HG02610 (cell line): ENCODE results near the gene ZNF862.

ENCODE experiments used
- ATAC-seq: cut with Tn5 transposase; IDR thresholded peaks from one replicate; pipeline ENCODE4 v1.9.1; 2021; ENCODE audit warnings: mild to moderate bottlenecking, moderate library complexity; ENCODE audit not compliant: unreplicated experiment

ZNF862 gene

DNA sequence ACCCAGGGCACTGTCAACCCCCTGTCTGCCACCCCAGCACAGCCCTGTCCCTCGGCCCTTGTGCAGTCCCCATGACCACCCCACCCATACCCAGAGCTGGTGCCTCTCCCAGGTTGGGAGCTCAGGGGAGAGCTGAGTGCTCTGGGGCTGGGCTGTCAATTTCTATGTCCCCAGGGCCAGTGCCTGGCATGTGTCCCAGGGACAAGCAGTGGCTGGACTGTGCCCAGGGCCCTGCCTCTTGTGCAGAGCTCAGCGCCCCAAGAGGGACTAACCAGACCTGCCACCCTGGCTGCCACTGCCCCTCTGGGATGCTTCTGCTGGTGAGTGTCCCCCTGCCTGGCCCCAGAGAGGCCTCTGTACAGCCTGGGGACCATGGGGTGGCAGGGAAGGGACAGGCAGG is 29.0 kb upstream of the ZNF862 start:
- ATAC-seq = no peak

DNA sequence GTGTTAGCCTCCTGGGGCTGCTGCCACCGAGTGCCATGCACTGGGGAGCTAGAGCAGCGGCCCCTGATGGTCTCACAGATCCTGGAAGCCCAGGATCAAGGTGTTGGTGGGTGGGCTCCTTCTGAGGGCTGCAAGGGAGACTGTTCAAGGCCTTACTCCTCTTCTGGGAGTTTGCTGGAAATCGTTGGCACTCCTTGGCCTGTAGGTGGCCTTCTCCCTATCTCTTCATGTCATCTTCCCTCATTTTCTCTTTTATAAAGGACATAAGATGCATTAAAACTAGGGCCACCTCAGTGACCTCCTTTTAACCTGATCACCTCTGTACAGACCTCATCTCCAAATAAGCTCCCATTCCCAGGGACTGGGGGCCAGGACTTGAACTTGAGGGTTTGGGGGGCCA is 27.0 kb upstream of the ZNF862 start:
- ATAC-seq = no peak

DNA sequence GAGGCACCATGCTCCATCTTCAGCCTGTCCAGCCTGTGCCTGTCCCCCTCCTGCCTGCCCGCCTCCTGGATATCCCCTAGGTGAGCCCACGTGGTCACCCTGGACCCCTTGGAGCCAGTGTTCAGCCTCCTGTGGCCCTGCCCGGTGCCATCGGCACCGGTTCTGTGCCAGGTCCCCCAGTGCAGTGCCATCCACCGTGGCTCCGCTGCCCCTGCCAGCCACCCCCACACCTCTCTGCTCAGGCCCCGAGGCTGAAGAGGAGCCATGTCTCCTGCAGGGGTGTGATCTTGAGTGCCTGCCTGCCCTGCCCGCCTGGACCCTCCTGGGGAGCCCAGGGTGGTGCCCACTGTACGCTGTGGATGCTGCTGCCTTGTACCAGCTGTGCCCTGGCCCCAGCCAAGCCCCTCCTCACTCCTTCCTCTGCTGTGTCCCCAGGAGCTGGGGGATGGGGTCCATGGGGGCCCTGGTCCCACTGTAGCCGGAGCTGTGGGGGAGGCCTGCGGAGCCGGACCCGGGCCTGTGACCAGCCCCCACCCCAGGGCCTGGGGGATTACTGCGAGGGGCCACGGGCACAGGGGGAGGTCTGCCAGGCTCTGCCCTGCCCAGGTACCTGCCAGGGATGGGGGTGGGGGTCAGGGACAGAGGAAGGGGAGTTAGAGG is 26.2 kb upstream of the ZNF862 start:
- no peak for ATAC-seq

DNA sequence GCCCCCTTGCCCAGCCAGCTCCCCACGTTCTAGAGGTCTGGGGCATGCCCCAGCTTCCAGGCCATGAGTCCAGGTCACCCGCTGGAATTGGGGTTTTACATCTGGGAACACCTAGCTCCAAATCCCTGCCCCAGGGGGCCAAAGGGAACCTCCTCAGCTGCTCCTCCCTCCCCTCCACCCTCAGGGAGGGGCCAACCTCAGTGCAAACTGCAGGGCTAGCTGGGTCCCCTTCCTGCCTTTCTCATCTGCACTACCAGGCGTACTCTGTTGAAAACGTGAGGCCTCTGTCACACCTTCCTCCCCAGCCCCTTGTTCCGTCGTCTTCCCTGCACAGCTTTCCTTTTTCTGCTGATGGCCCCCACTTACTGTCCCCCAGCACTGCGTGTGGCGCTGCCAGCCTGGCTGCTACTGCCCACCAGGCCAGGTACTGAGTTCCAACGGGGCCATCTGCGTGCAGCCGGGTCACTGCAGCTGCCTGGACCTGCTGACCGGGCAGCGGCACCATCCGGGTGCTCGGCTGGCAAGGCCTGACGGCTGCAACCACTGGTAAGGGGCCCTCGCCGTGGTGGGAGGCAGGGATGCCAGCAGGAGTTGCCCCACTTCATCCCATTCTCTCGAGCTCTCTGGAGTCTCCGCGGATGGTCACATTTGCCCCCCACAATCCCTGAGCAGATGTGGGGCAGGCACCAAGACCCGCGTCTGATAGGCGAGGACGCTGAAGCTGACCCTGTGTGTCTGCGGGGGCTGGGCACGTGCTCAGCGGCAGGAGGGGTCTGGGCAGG is 24.7 kb upstream of the ZNF862 start:
- ATAC-seq = no peak

DNA sequence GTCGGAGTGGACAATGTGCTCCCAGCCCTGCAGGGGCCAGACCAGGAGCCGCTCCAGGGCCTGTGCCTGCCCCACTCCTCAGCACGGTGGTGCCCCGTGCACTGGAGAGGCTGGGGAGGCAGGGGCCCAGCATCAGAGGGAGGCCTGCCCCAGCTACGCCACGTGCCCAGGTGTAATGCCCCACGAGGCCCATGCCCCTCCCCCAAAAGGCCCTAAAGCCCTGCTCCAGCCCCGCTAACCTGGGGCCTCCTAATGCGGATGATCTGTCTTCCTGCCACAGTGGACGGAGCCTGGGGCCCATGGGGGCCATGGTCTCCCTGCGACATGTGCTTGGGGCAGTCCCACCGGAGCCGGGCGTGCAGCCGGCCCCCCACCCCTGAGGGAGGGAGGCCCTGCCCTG is 23.7 kb upstream of the ZNF862 start:
- no peak for ATAC-seq

DNA sequence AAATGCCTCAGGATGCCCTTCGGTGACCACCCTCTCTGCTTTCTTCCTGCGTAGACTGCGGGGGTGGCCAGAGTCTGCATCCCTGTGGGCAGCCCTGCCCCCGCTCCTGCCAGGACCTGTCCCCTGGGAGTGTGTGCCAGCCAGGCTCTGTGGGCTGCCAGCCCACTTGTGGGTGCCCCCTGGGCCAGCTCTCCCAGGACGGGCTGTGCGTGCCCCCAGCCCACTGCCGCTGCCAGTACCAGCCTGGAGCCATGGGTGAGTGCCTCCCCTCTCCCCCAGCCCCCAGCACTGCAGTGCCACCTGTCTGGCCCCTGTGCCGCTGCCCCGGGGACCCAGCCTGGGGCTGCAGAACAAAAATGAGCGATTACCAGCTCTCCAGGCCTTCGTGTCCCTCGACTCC is 23.1 kb upstream of the ZNF862 start:
- no peak for ATAC-seq

DNA sequence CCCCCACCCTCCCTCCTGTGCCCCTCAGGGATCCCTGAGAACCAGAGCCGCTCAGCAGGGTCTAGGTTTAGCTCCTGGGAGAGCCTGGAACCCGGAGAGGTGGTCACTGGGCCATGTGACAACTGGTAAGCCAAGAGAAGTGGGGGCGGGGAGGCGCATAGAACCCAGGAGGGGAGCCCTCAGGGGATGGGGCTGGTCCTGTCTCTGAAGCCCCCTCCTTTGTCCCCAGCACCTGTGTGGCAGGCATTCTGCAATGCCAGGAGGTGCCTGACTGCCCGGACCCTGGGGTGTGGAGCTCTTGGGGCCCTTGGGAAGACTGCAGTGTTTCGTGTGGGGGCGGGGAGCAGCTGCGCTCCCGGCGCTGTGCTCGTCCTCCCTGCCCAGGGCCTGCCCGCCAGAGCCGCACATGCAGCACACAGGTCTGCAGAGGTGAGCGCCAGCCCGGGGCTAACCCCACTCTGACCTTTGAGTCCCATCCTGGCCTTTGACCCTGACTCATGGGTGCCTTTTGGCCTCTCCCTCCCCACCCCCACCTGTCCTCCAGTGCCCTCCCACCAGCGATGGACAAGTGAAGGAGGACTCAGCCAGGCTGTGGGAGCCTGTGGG is 22.4 kb upstream of the ZNF862 start:
- ATAC-seq = no peak

DNA sequence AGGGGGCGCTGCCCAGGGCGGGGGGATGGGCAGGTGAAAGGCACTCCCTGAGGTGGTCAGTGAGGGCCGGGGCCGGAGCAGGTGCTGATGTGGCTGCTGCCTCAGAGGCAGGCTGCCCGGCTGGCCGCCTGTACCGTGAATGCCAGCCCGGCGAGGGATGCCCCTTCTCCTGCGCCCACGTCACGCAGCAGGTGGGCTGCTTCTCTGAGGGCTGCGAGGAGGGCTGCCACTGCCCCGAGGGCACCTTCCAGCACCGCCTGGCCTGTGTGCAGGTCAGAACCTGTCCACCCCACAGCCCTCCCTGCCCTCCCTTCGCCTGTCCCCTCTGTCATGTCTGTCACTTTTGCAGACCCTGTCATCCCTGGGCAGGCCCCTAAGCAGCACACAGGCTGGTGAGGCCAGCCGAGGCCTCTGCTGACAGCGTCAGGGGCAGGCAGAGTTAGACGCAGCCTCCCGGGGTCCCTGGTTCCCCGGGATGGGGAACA is 21.9 kb upstream of the ZNF862 start:
- ATAC-seq = no peak

DNA sequence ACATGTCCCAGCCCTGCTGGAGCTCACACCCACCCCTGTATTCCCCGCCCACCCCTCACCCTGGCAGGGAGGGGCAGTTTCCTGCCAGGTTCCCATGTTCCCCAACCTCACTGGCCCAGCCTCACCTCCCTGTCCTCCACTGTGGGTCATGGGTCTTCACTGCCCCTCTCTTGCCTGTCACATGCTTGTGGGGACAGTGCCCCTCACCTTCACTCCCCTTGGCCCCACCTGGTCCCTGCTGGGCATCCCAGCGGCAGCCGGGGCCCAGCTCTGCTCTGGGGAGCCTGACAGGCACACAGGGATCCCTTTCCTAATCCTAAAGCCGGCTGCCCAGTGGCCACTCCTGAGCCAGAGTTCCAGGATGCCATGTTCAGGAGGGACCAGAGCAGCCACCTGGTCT is 21.4 kb upstream of the ZNF862 start:
- ATAC-seq = no peak

DNA sequence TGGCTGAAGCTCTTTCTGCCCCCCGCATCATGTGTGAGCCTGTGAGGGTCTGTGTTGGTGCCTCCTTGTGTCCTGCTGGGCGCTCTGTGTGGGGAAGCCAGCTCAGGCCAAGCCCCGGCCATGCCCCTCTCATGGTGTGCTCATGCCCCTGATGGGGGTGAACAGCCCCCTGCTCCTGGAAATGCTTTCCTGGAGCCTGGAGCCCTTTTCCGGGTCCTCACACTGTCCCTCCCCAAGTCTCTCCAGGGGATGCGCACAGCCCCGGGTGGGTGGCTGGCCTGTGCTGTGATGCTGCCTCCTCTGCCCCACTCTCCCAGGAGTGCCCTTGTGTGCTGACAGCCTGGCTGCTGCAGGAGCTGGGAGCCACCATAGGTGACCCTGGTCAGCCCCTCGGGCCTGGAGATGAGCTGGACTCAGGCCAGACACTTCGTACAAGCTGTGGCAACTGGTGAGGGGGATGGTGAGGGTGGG is 20.8 kb upstream of the ZNF862 start:
- ATAC-seq = no peak

DNA sequence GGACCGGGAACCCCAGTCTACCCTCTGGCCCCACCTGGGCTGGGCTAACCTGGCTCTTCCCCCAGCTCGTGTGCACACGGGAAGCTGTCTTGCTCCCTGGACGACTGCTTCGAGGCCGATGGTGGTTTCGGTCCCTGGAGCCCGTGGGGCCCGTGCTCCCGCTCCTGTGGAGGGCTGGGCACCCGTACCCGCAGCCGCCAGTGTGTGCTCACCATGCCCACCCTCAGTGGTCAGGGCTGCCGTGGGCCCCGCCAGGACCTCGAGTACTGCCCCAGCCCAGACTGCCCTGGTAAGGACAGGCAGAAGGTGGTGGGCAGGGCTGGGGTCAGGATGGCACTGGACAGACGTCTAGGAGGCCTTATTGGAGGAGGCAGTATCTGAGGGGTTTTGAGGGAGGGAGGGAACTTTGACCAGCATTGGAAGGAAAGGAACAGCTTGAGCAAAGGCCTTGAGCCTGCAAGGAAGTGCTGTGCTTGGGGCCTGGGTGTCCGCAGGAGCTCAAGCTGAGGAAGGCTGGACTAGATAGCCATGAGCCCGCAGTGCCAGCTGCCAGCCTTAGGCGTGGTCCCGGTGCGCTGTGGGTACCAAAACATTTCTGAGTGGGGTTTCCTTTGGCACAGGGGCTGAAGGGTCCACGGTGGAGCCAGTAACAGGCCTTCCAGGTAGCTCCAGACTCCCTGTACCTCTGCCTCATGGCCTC is 20.2 kb upstream of the ZNF862 start:
- ATAC-seq = no peak

DNA sequence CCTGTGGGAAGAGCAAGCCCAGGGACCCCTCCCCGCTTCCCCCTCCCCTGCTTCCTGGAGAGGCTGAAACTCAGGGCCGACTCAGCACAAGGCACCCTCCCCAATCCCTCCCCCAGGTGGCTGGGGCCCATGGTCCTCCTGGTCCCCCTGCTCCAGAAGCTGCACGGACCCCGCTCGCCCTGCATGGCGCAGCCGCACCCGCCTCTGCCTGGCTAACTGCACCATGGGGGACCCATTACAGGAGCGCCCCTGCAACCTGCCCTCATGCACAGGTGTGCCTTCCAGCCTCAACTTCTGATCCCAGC is 19.7 kb upstream of the ZNF862 start:
- no peak for ATAC-seq

DNA sequence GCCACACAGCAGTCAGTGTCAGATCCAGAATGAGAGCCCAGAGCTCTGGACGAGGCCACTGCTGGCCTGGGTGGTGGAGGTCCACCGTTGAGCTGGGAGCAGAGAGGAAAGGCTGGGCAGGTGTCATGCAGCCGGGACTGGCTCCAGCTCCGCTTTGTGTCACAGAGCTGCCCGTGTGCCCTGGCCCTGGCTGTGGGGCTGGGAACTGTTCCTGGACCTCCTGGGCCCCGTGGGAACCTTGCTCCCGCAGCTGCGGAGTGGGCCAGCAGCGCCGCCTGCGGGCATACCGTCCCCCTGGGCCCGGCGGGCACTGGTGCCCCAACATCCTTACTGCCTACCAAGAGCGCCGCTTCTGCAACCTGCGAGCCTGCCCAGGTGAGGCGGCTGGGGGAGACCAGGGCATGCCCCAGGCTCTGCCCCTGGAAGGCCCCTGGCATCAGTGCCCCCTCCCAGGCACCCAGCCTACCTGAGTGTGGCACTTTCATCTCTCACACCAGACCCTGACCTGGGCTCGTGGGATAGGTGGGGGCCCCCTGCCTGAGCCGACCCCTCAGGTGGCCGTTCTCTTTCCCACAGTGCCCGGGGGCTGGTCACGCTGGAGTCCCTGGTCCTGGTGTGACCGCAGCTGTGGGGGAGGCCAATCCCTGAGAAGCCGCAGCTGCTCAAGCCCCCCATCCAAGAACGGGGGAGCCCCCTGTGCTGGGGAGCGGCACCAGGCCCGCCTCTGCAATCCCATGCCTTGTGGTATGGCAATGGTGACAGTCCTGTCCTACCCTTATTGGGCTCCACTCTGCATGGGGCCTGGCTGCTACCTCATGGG is 18.8 kb upstream of the ZNF862 start:
- ATAC-seq = no peak

DNA sequence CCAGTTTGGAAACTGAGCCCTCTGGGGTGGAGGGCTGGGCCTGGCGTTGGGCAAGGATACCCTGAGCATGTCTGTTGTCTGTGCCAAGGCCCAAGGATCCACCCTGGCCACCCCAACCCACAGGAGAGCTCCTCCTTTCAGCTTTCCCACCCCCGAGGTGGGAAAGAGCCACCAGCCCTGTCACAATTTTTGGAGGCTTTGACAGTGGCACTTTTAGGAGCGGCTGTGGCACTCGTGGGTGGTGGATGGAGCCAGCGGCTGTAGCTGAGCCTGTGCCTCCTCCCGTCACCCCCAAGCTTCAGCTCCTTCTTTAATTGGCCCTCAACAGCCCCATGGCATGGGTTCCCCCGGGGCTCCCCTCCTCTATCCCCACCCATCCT is 18.2 kb upstream of the ZNF862 start:
- ATAC-seq = no peak

DNA sequence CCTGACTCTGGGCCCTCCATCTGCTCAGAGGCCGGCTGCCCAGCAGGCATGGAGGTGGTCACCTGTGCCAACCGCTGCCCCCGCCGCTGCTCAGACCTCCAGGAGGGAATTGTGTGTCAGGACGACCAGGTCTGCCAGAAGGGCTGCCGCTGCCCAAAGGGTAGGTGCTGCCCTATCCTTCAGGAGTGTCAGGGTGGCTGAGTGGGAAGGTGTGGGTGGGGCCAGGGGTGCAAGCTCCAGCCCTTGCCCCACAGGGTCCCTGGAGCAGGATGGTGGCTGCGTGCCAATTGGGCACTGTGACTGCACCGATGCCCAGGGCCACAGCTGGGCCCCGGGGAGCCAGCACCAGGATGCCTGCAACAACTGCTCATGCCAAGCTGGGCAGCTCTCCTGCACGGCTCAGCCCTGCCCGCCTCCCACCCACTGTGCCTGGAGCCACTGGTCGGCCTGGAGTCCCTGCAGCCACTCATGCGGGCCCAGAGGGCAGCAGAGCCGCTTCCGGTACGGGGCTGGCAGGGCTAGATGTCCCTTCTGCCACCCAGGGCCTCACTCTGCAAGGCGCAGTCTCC is 17.5 kb upstream of the ZNF862 start:
- ATAC-seq = no peak

DNA sequence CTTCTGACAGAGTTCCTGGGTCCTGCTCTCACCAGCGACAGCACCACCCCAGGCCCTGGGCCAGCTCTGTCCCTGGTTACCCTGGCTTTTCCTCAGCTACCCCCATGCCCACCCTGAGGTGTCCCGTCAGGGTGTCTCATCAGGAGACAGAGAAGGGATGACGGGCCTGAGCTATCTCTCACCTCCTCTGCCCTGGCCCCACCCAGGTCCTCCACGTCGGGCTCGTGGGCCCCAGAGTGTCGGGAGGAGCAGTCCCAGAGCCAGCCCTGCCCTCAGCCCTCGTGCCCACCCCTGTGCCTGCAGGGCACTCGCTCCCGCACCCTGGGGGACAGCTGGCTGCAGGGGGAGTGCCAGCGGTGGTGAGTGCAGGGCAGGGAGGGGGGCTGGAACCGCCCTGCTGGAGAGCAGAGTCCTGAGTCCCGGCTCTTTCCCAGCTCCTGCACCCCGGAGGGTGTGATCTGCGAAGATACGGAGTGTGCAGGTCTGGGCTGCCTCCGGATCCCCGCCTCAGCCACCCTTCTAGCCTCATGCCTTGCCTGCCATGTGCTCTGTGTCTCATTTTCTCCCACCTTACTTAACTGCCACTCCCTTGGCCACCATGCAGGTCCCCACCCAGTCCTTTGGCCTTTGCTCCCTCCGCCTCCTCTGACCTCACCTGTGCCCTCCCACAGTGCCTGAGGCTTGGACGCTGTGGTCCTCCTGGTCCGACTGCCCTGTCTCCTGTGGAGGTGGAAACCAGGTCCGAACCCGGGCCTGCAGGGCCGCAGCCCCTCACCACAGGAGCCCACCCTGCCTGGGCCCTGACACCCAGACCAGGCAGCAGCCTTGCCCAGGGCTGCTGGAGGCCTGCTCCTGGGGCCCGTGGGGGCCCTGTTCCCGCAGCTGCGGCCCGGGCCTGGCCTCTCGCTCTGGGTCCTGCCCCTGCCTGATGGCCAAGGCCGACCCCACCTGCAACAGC is 16.7 kb upstream of the ZNF862 start:
- ATAC-seq = no peak

DNA sequence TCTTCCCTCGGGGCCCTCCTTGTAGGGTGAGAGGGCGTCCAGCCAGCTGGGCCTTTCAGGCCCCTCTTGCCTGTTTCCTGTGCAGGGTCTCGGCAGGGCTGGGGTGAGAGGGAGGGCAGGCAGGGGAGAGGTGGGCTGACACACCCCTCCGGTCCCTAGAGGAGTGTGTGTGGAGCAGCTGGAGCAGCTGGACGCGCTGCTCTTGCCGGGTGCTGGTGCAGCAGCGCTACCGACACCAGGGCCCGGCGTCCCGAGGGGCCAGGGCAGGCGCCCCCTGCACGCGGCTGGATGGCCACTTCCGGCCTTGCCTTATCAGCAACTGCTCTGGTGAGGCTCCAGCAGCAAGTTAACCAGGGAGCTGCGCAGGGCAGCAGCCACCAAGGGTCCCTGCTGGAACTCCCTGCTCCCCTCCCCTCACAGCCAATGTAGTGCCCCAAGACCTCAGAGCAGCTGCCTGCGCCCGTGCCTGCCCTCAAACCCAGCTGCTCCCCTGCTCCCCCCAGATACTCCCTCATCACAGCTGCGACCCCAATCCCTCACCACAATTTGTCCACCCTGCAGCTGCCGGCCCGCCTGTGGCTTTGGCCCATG is 15.7 kb upstream of the ZNF862 start:
- ATAC-seq = no peak

DNA sequence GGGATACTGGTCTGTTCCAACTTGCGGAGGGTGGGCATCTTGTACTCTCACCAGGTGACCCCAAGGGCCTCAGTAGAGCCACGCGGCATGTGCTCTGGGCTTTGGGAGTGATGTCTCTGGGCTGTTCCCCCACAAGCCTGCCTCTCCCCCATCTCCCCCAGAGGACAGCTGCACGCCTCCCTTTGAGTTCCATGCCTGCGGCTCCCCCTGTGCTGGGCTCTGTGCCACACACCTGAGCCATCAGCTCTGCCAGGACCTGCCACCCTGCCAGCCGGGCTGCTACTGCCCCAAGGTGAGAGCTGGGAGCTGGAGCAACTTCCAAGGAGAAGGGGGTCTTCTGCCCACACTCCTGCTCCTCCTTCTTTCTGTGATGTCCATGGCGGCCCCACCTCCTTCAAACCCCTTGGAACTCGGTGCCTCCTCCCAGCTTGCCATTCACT is 15.0 kb upstream of the ZNF862 start:
- no peak for ATAC-seq

DNA sequence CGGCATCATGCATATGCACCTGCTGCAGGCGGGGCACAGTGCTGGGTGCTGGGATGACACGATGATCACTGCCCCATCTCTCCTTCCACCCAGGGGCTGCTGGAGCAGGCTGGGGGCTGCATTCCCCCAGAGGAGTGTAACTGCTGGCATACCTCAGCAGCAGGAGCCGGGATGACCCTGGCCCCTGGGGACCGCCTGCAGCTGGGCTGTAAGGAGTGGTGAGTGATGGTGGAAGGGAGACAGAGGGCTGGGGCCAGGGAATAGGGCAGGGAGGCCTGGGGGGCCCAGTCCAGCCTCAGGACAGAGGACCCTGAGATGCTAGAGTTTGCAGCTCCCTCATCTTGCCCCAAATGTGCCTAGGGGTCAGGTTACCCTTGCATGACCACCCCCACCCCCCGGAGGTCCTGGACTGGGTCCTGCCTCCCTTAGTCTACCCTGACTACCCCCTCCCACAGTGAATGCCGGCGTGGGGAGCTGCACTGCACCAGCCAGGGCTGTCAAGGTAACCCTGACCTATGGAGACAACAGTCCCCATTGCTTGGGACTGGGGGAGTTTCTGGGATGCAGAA is 14.5 kb upstream of the ZNF862 start:
- no peak for ATAC-seq
